GM18511 (cell line): Measurements from ENCODE around the gene C20orf204.

Experiments
- ATAC-seq: cut with Tn5 transposase; IDR thresholded peaks from one replicate; pipeline ENCODE4 v1.9.1; 2021; ENCODE audit warnings: mild to moderate bottlenecking, moderate library complexity; ENCODE audit not compliant: unreplicated experiment

The C20orf204 gene

DNA sequence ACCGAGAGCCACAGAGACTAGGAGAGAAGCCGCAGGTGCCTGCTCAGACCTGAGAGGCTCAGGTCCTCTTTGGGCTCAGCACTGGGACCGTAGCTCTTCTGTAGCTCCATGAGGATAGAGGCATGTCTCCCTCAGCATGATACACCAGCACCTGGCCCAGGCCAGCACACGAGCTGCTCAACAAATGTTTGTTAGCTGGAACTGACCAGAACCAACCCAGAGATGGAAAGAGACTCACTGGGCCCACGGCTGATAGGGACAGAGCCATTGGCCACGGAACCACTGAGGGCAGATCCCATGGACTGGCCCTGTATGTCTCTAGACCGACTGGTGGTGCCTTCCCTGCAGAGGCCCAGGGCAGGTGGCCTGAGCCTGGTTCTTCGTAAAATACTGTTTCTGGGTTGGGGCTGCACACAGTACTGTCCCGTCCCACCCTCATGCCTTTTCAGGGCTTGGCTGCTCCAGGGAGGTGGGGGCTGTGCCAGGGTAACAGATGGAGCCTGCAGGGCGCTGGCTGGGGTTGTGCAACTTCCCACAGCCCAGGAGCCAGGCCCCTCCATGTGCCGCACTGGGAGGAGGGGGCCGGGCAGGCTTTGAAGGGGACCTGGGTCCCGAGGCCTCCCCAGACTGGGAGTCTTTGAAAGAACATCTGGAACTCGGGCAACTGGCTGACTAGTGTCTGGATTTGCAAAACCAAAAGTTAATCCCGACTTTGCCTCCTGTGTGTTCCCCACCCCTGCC is 5.2 kb downstream of the C20orf204 start:
- no peak for ATAC-seq

DNA sequence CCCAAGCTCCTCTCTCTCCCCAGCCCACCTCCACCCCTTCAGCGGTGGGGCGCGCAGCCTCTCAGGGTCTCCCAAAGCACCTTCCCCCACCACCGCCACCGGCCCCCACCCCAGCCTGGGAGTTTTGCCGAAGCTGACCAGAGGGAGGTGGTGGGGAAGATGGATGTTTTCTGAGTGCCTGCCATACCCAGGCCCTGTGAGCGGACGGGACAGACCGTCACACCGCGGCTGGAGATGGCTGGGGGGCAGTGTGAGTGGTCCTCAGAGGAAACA is 5.7 kb downstream of the C20orf204 start:
- ATAC-seq: no peak

DNA sequence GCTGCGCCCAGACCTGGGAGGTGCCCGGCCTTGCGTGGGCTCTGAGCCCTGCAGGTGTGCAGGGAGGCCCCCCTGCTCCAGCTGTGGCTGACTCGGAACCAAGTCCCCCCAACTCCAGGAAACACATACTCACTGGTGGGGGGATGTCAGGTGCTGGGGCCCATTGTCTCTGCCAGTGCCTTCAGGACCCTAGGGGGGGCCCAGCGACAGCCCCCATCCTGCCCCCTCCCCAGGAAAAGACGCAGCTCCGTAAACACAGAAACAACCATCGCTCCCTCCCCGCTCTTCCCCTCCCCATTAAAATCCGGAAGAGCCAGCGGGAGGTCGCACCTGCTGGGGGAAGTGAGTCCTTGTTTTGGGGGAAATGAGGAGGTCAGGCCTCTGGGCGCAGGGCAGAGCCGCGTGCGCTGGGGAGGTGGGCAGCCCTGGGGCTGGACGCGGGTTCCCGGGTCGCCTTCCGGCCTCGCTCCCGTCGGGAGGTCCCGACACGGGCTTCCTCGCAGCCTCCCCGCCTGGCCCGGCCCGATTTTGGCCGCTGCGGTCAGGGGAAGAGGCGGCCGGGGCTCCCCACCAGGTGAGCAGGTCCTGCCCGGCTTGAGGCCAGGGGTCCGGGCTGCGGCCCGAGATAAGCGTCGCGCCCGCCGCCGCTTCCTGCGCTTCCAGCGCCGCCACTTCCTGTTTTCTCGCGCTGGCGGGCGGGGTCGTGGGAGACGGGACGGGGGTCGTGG is 6.2 kb downstream of the C20orf204 start:
- no peak for ATAC-seq

DNA sequence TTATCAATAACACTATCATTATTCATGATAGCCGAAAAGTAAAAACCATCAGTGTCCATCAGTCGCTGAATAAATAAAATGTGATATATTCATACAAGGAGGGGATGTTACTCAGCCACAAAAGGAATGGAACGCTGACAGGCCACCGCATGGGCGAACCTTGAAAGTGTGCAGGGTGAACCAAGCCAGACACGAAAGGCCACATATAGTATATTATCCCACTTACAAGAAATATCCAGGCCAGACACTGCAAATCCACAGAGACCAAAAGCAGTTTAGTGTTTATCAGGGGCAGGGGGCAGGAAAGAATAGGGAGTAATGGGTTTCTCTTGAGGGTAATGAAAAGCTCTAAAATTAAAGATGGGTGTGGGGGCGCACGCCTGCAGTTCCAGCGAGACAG is 7.8 kb downstream of the C20orf204 start:
- ATAC-seq: no peak

DNA sequence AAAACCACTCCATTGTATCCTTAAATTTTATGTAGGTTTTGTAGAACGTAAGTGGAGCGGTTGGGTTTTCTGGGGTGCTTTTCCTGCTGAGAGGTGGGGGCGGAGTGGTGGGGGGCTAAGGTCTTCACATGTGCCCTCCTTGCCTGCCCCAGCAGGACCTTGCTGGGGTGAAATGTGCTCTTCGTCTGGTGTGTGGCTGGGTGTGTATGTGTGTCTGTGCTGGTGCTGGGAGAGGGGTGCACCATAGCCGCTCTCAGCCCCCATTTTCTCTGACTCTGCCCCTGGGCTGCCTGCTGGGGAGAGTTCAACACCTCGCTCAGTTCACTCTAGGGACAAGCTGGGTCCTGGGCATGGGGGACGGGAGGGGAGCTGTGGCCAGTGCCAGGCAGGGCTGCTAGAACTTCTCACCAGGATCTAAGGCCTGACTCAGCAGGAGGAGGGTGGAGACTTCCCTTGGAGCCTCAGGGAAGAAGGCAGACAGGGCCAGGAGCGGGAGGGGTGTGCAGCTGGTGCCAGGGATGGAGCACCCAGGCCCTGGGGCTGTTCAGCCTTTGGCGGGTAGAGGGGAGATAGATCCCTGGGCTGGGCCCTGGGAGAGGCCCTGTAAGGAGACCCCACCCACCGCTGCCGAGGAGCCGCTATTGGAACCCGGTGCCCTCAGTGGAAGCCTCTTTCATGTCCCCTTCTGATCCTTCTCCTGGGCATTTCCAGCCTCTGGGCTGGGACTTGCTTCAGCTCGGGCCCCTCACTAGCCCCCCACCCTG is 8.7 kb downstream of the C20orf204 start:
- ATAC-seq: no peak

DNA sequence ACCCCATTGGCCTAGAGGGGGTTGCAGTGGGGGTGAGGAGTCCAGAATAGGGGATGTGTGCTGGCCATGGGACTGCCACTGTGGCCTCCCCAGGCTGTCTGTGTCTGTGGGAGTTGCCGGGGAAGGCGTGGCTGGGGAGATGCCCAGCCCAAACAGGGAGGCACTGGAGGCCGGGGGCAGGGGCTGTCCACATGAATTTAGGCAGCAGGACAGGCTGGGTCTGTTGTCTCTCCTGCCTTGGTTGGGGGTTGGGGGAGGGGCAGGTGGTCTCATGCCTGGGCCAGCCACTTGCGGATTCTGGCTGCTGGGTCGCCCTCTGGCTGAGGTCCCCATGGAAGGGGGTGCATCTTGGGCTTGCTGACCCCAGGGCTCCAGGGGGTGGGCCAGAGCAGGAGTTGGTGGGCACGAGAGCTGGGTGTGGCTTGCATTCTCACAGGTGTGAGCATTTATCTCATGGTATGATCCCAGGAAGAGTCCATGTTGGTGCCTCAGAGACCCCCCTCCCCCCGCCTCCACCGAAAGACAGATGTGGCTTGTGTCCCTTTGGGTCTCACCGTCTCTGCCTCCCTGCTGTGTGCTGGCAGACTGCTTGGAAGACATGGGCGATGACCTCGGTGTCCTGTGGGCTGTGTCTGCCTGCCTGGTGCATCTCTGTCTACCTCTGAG is 9.5 kb downstream of the C20orf204 start:
- no peak for ATAC-seq

DNA sequence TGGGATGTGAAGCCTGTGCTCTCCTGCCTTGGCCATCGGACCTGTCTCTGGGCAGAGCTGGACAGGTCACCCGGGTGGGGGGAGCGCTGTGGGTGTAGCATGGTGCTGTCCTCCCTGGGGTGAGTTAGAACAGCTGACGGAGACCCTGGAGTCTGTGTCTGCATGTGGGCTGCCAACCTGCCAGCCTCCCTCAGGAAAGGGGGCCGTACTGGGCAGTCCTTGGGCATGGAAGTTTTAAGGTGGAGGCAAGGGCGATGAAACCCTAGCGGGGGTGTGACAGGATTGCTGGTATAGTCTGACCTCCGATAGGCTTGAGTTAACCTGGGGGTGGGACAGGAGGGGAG is 11.0 kb downstream of the C20orf204 start:
- ATAC-seq: no peak

DNA sequence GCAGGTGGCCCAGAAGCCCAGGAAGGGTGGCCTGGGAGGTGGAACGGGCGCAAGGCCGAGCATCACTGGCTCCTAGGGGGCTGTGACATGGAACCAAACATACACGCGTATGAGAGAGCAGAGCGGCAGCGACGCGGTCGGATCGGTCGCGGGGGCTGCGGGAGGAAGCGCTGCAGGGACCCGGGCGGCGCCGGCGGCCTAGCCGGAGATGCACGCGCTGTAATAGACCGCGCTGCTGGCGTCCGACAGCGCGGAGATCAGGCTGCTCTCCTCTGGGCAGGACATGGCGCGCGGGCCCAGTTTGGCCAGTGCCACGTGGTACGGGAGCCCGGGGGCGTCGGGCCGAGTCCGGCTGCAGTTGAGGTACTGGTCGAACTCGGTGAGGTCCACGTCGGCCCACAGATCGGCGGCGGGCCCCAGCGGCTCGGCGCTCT is 12.0 kb downstream of the C20orf204 start:
- ATAC-seq: no peak

DNA sequence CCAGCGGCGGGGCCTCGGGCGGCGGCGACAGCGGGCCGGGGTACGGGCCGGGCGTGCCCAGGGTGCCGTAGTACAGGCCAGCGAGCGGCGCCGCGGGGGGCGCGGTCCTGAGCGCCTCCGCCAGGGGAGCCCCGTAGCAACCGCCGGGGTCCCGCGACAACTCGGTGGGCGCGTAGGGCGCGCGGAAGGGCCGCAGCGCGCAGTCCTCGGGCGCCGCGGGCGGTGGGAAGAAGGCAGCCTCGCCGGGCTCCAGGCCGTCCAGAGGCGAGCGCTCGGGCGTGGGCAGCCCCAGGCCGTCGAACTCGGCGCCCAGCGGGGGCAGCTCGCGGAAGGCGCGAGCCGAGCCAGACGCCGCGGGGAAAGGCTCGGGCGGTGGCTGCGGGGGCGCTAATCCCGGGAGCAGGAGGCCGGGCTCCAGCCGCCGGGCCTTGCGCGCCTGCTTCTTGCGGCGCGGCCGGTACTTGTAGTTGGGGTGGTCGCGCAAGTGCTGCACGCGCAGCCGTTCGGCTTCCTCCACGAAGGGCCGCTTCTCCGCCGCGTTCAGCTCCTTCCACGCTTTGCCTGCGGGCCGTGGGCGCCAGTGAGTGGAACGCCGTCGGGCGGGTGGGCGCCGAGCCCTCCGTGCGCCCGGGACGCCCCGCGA is 12.5 kb downstream of the C20orf204 start:
- no peak for ATAC-seq

DNA sequence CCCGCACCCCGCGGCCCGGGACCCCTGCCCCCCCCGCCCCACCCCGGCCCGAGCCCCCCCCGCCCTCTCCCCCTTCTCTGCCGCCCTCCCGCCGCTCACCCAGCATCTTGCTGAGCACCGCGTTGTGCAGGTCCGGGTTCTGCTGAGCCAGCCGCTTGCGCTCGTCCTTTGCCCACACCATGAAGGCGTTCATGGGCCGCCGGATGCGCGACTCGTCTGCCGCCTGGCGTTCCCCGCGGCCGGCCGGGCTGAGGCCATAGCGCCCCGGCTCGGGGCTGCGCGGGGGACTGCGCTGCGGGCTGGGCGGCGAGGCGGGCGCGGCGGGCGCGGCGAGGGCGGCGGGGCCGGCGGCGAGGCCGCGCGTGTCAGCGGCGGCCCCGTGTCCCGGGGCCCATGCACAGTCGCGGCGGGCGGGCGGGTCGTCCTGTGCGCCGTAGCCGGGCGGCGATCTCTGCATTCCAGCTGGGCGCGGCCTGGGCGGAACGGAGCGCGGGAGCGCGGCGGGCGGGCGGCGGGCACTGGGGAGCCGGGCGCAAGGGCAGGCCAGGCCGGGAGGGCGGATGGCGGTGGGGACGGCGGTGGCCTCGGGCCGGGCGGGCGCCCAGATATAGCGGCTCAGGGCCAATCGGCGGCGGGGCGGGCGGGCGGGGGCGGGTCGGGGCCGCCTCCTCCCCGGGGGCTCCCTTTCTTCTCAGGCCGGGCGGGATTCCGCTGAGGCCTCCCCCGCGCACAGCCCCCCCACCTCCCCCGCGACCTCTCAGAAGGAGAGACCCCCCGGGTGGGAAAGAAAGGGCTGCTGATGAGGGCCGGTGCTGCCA is 13.3 kb downstream of the C20orf204 start, which contains the start of gene SOX18:
SOX18 (minus strand) TSS at position 580 of the 818 bp plus-strand sequence; CDS start at position 457, 123 bp downstream.
- ATAC-seq: no peak

DNA sequence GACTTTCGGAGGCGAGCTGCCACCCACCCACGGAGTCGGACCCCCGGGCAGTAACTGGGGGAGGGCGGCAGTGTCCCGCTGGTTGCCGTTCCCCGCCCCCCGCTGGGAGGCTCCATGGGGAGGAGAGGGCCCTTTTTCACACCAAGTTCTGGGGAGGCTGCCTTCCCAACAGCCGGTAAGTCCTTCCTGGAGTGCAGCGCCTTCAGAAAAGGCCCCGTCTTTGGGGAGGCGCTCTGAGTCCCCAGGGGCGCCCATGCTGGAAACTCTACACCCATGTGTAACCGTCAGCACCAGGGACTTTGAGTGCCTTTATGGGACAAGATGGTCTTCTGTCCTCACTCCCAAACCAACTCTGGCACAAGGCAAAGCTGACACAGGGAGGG is 13.9 kb downstream of the C20orf204 start:
- ATAC-seq: no peak

DNA sequence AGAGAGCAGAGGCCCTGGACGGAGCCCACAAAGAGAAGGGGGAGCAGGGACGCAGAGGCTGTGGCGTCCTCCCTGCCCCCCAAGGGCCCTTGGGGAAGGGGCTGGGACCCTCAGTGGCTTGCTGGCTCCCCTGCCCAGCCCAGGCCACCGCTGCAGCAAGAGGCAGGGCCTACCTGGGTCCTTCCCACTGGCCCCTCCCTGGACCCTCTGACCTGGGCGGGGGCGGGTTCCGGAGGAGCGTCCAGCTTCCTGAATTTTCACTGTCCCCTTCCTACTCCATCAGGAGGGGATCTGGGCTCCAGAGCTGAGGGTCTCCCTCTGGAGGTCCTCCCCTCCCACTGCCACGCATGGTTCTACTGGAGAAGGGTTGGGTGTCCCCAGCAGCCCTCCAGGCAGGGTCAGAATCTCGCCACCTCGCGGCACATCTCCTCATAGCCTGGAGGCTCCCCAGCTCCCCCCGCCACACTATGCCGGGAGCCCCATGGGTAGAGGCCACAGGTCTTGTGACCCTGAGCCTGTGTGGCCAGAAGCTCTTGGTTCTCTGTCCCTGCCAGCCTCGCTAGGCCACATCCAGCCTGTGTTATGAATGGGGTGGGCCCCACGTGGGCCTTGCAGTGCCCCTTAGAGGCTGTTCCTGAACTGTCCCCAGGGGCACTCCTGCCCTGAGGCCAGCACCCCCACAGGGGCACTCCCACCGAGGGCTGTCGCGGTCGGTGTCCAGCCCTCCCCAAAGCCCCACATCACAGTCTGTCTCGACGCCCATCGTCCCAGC is 14.5 kb downstream of the C20orf204 start:
- no peak for ATAC-seq

DNA sequence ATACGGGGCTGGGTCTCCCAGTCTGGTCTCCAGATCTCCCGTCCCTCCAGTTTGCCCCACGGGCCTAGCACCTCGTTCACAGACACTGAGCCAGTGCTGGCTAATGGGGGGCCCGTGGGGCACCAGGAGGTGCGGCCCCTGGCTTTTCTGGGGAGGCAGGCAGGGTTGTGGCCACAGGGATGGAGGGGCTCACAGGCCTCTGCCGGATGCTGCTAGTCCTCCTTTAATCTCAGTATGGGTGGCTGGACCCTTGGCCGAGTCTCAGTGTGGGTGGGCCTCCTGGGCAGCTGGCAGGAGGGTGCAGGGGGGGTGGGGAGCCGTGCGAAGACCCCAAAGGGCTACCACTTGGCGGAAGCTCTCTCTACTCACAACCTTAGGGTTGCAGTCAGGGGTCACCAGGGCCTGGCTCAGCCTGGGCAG is 15.1 kb downstream of the C20orf204 start:
- ATAC-seq: no peak

DNA sequence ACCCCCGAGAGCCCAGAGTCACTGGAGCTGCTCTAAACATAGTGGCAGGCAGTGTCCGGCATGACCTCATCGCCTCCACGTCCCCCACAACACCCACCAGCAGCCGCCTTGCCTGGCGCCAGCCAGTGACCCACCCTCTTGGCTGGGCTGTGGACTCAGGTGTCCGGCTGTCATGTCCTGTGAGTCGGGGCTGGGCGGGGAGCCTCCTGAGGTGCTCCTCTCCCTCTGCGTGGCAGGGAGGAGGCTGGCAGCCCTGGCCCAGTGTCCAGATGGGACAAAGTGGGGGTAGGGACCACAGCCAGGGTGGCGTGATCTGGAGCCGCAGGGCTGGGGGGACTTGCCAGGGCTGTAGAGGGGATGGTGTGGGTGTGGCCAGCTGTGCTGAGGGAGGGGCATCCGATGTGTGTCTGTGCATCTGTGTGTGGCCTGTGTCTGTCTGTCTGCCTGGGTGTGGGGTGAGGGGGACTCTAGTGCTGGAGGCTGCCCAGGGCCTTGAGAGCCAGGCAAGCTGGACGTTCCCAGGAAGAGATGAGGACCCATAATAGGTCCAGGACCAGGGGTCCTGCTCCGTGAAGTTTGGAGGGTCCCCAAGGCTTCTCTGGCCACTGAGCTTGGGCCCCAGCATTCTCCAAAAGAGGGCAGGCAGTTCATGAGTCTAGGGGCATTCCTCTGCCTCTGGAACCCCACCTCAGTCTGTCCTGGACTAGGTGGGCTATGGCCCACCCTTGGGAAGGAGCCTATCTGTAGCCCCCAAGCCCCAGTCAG is 15.8 kb downstream of the C20orf204 start:
- no peak for ATAC-seq

DNA sequence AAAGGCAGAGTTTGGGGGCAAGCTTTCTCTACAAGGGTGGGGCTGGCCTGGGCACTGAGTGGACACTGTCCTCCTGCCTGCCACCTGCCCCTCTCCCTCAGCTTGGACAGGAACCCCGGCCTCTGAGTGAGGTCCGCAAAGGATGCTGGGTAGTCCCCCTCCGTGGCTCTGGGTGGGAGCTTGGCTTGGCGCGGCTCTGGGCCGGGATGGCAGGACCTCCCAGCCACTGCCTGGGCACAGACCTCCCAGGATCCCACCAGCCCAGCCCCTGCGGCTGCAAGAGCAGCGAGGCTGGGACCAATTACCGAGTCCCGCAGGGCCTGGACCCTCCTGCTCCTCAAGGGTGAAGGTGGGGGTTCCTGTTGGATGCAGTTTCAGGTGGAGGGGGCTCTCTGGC is 16.3 kb downstream of the C20orf204 start:
- no peak for ATAC-seq

DNA sequence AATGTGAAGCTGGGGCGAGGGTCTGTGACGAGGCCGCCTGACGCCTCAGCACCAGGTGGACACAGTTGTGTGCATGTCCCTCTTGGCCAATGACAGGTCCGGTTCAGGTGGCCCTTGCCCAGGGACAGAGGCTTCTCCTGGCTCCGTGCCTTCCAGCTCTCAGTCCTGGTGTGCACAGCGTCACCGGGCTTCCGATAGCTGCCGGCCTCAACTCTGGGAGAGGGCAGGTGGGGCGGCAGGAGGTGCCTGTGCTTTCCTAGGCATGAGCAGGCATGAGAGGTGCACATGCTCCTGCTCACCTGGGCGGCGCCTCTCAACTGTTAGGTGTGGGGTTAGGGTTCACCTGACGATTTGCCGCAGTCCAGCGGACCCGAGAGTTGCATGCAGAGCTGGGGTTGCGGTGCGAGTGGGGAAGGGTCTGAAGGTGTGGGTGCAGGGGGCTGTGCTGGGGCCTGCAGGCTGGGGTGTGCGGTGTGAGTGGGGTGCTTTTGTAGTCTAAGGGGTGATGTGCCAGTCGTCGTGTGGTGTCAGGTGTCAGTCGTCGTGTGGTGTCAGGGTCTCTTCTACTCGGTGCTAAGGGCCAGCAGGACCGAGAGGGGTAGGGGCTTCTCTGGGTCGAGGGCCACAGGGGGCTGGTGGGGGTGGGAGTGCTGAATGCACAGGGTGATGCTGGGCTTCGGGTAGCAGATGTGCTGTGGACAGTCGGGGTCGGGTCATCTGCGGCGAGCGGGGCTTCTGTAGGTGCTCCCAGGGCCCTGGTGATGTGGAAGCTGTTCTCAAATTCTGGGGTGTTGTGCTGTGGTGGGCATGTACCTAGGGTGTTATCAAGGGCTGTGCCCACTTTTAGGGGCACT is 17.2 kb downstream of the C20orf204 start:
- ATAC-seq: no peak

DNA sequence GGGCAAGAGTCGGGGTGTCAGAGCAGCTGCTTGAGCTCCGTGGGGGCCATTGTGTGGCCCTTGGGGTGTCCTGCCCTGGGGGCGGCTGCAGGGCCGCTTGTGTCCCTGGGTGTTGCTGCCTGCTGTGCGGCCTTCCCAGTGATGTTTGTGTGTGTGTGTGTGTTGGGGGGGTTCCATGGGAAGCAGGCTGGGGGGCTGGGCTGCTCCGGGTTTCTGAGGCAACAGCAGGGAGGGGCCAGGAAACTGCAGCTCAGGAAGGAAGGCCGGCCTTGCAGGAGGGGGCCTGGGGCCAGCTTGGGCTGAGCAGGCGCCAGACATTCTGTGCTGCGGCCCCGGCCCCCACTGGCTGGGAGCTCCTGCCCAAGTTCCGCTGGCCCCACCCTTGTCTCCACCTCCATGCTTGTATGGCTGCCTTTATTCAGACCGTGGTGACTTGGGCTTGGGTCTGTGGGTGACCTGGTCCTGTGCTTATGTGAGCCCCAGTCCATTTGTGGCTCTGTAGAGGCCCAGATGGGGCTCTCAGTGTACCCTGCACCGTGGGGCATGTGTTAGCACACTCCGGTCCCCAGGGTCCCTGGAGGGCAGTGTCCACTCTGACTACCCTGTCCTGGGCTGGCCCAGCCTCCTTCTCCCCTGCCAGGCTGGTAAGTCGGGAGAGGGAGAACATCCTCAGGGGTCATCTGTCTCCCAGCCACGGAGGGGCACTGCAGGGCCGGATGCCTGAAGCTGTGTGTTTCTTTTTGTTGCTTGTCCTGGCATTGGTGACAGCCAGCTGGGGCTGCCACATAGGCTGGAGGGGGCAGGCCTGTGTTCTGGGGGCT is 18.1 kb downstream of the C20orf204 start:
- no peak for ATAC-seq
